BE2C (cell line): ENCODE data around the gene EPHA3.

Experiments used
- DNase-seq: peaks from one replicate; pipeline ENCODE4 v3.0.0-alpha.2; 2020
- H3K27me3 ChIP-seq: fragments of 250-450 bp; sonication (Bioruptor Pico); 2 replicates; pipeline ENCODE4 v1.5.1; 2020; ENCODE audit warnings: mild to moderate bottlenecking
- H3K36me3 ChIP-seq: fragments of 250-450 bp; sonication (Bioruptor Pico); 2 replicates; pipeline ENCODE4 v1.5.1; 2020; ENCODE audit warnings: mild to moderate bottlenecking
- H3K4me1 ChIP-seq: fragments of 250-450 bp; sonication (Bioruptor Pico); 2 replicates; pipeline ENCODE4 v1.5.1; 2020
- H3K4me3 ChIP-seq: 2 replicates; pipeline ENCODE4 v1.5.1; 2011; ENCODE audit warnings: low read depth, low read length
- H3K9me3 ChIP-seq: fragments of 250-450 bp; sonication (Bioruptor Pico); 2 replicates; pipeline ENCODE4 v1.5.1; 2020
- TF ChIP-seq, protein P1 (sequence below): IDR thresholded peaks from 2 replicates; pipeline ENCODE4 v1.5.1; 2012; ENCODE audit warnings: mild to moderate bottlenecking, low read depth, low read length

Gene EPHA3

DNA sequence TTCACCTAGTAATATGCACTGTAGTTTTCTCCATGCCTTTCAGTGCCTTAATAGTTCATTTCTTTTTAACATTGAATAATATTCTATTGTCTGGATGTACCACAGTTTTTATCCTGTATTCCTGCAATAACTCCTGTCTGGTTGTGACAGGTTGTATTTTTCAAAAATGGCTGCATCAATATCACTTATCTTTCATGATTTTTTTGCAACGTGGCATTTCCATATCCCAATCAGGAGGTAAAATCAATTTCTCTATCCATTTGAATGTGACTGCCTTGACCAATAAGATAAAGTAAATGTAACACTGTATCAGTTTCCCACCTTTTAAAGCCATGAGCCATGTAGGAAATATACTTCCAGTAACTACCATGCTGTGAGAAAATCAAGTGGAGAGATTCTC lies 27.5 kb upstream of the EPHA3 start:
- Histone ChIP-seq H3K4me1 (no peaks in the 10 kb centered on the region), H3K9me3 (no peaks in the 10 kb centered on the region), H3K36me3 (no peaks in the 10 kb centered on the region), H3K27me3 (no peaks in the 10 kb centered on the region), H3K4me3 (no peak overlapping the region)
- TF ChIP-seq, protein P1, sequence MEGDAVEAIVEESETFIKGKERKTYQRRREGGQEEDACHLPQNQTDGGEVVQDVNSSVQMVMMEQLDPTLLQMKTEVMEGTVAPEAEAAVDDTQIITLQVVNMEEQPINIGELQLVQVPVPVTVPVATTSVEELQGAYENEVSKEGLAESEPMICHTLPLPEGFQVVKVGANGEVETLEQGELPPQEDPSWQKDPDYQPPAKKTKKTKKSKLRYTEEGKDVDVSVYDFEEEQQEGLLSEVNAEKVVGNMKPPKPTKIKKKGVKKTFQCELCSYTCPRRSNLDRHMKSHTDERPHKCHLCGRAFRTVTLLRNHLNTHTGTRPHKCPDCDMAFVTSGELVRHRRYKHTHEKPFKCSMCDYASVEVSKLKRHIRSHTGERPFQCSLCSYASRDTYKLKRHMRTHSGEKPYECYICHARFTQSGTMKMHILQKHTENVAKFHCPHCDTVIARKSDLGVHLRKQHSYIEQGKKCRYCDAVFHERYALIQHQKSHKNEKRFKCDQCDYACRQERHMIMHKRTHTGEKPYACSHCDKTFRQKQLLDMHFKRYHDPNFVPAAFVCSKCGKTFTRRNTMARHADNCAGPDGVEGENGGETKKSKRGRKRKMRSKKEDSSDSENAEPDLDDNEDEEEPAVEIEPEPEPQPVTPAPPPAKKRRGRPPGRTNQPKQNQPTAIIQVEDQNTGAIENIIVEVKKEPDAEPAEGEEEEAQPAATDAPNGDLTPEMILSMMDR: no peak
- no peak for DNase-seq

DNA sequence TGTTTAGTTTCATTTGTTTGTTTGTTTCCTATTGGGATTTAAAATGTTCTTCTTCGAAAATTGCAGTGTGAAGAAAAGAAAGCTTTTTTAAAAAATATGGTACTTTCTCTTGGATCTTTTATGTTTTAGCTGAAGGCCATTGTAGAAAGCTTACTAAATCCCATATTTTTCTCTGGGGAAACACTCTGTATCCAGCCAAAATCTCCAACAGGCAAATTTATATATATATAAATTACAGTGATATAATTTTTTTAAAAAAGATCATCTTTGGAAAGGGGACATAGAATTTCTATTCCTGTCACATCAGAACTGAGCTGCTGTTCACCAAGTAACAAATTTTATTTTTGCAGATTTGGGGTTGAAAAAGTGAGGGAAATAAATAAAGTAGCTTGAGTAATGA lies 19.6 kb upstream of the EPHA3 start:
- no peak overlapping the region for H3K4me3 ChIP-seq
- H3K4me1 ChIP-seq: no peaks in the 10 kb centered on the region
- no peaks in the 10 kb centered on the region for H3K27me3 ChIP-seq
- H3K9me3 ChIP-seq: no peaks in the 10 kb centered on the region
- no peaks in the 10 kb centered on the region for H3K36me3 ChIP-seq
- no peak for DNase-seq
- TF ChIP-seq, protein P1: no peak

DNA sequence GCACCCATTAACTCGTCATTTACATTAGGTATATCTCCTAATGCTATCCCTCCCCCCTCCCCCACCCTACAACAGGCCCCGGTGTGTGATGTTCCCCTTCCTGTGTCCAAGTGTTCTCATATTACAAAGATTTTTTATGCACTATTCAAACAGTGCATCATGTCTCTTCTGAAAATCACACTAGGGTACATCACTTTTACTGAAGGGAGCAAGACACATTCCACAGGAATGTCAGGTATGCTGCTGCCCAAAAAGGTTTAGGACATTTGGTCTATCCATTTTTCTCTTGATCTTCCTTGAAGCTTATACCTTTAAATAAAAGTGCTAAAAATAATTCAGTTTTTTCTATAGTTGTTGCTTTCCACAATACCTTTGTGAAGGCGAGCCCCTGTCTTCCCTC lies 9.2 kb upstream of the EPHA3 start:
- Histone ChIP-seq H3K9me3 (no peaks in the 10 kb centered on the region; the same call in 1 of the 2 replicates), H3K4me1 (no peaks in the 10 kb centered on the region), H3K36me3 (no peaks in the 10 kb centered on the region), H3K27me3 (no peaks in the 10 kb centered on the region), H3K4me3 (no peak overlapping the region)
- TF ChIP-seq, protein P1: no peak
- DNase-seq: no peak

DNA sequence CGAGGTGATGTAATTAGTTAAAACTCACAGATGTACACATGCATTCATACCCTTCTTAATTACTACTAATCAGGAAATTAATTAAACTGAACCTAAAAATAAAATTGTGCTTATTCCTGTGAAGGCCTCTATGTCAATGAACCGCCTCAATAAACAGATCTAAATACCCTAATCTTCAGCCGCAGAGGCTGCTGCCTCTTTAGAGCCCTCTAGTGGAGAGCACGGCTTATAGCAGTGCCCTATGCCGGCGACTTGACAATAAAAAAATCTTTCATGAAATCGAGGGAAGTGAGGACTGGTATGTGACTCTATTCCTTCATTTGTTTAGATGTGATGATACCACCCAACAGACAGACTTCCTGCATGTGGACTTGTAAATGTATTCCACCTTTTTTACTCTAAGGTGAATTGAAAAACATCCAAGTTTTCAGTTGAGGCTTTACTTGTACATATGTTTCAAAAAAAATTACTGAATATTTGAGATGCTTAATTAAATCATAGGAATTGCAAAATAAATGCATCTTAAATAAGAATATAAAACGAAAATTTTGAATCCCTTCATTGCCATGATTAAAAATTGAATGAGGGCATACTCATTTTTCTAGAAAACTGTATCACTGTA lies 8.3 kb upstream of the EPHA3 start:
- H3K4me3 ChIP-seq: no peak overlapping the region
- H3K27me3 ChIP-seq: no peaks in the 10 kb centered on the region
- no peaks in the 10 kb centered on the region for H3K36me3 ChIP-seq
- TF ChIP-seq, protein P1: peak; percentile 97
- DNase-seq: peak; percentile 48
- H3K4me1 ChIP-seq: no peaks in the 10 kb centered on the region
- no peaks in the 10 kb centered on the region for H3K9me3 ChIP-seq

DNA sequence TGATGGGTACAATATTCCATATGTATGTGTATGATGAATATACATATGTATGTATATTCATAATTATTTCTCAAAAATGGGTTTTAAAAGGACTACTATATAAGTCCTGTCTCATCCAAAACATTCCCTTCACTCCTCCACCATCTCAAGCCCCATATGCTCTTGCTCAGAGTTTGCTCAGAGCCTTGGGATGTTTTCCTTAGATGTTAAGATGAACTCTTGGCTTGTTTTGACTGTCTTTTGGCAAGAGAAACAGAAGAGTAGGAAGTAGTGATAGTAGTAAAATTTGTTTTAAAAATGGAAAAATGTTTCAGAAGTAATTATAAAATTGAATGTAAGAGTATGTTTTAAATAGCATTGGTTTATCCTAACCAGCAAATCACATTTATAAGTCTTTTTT lies 6.2 kb upstream of the EPHA3 start:
- Histone ChIP-seq H3K27me3 (no peaks in the 10 kb centered on the region; the same call in 1 of the 2 replicates), H3K4me3 (no peak overlapping the region), H3K9me3 (no peaks in the 10 kb centered on the region), H3K4me1 (no peaks in the 10 kb centered on the region), H3K36me3 (no peaks in the 10 kb centered on the region)
- no peak for DNase-seq
- TF ChIP-seq, protein P1: no peak

DNA sequence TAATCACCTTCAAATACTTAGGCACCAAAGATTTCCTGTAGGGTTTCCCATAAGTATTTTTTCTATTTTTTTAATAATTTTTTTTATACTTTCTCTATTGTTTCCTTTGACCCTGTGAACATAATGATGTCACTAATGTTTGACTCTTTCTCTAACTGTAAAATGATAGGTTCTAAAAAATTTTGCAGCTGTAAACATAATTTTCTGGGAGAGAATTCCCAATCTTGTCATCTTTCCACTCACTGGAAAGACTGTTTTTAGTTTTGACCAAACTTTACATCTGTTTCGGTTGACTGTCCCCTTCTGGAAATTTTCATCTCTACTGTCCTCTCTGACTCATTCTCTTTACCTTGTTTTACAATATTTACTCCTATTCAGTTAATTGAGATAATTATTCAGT lies 5.5 kb upstream of the EPHA3 start:
- no peaks in the 10 kb centered on the region for H3K36me3 ChIP-seq
- no peaks in the 10 kb centered on the region for H3K4me1 ChIP-seq
- H3K9me3 ChIP-seq: no peaks in the 10 kb centered on the region
- no peak overlapping the region for H3K4me3 ChIP-seq
- no peak for DNase-seq
- TF ChIP-seq, protein P1: no peak
- H3K27me3 ChIP-seq: peaks cover 6% of the 10 kb centered on the region
